ENCODE results near the gene SCN3A.
A peak's percentile ranks its signal among the peaks of the same experiment; 100 is the strongest.

Gene SCN3A

GRCh38 chr2:165109915-165110314 is 93.9 kb downstream of the SCN3A start:
- no peak for DNase-seq

DNA sequence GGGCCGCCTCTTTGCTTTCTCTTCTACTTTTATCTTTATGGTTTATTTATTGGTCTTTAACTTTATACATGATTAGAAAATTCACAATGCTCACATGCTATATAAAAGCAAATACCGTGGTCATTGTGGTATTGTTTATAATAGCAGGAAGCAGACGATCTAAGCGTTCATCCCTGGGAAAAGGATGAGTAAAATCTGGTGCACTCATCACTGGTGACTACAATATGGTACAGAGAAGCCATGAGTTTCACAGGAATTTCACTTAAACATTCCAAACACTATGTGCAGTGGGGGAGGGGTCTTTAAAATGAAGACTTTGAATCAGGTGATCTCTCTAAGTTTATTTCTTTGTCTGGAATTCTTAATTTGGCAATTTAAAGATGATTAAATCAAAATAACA is 97.9 kb downstream of the SCN3A start:
- no peak for DNase-seq

- DNase-seq, result no peak
Observed at GRCh38 chr2:165087933-165088901, 115.6 kb downstream of the SCN3A start.

- no peak for DNase-seq
Observed at GRCh38 chr2:165086337-165086736, 117.5 kb downstream of the SCN3A start.

GRCh38 chr2:165083326-165083725 is 120.5 kb downstream of the SCN3A start:
- no peak for DNase-seq

DNA sequence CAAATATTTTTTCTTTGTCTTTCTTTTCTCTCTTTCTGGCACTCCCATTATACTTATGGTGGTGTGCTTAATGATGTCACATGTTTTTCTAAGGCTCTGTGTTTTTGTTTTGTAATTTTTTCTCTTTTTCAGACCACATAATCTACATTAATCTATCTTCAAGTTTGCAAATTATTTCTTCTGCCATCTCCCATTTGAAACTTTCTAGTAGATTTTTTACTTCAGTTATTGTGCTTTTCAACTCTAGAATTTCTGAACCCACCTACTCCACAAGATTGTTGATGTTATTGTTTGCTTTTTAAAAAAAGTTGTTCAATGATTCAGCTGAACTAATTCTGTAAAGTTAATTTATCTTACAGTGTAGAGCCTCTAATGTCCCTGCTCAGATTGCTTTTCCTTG is 121.4 kb downstream of the SCN3A start:
- DNase-seq, result no peak

DNA sequence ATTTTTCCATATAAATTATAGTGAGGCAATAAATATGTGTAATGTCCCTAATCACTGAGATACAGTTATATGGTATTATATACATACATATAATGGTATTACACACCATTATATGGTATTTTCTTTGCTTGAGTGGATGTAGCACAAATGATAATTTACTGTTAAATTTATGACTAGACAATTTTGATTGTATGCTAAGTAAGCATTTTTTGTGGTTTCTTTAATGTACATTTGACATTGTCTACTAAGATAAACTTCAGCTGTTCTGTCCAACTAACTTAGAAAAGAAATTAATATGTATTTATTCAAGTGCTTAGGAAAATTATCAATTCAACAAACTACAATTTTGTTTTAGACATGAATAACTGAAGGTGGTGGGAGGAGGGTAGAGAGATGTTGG is 122.6 kb downstream of the SCN3A start:
- no peak for DNase-seq

DNA sequence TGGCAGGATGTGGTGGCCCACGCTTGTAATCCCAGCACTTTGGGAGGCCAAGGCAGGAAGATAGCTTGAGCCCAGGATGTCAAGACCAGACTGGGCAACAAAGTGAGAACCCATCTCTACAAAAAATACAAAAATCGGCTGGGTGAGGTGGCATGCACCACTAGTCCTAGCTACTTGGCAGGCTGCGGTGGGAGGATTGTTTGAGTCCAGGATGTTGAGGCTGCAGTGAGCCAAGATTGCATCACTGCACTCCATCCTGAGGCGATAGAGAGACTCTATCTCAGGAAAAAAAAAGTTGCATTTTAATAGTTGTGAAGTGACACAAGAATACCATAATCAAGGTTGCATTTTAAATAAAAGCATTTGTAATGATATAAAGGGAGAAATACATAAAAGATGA is 124.4 kb downstream of the SCN3A start:
- DNase-seq, result no peak

DNA sequence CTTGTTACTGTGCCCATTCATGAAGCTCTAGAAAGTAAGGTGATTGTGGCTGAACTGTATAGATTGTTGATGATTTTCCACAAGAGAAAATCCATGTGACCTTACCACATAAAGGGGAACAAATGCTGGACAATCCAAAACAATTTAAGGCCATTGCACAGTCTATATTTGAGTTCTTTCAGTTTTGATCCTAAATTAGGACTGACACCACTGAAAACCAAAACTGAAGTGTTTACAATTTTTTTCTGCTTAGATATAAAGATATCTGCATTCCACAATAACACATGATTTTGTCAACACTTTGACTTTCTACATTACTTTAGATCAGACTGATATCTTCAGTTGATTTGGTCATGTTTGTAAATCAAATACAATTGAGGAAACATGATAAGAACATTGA is 124.9 kb downstream of the SCN3A start:
- no peak for DNase-seq

DNA sequence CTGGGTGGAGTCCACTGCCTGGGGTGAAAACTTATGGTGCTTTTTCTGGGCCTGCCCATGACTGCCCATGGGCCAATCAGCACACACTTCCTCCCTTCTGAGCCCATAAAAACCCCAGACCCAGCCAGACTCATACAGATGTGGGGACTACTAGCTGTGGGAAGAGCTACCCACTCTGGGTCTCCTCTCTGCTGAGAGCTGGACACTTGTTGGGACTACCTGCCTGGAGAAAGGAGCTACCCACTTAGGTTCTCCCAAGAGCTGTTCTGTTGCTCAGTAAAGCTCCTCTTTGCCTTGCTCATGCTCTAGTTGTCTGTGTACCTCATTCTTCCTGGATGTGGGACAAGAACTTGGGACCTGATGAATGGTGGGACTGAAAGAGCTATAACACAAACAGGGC is 129.0 kb downstream of the SCN3A start:
- DNase-seq, result no peak

GRCh38 chr2:165074323-165074722 is 129.5 kb downstream of the SCN3A start:
- no peak for DNase-seq

DNA sequence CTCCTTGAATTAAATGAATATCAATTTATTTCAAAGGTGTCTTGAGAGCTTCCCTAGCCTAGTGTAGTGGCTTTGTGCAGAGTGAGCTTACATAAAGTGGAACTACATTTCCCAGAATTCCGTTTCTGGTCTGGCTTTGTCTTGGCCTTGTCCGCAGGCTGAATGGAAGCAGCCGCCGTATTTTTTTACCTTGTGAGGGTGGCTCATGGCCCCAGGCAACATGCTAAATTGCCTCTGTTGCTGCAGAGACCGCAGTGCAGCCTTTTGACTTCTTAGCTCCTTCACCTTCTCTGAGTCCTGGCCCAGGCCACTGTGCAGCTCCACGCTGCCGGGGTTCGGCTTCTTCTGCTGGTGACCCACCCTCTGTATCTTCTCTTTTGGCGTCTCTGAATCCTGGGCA is 133.8 kb downstream of the SCN3A start:
- no peak for DNase-seq

DNA sequence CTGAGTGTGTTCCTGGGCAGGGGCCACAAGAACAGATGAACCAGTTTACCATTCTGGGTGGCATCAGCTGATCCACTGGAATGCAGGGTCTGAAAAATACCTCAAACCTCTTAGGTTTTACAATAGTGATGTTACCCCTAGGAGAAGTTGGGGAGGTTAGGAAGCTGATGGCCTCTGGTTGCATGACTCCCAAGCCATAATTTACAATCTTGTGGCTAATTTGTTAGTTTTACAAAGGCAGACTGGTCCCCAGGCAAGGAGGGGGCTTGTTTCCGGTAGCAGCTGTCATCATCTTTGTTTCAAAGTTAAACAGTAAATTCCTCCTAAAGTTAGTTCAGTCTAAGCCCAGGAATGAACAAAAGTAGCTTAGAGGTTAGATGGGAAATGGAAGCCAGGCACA is 134.7 kb downstream of the SCN3A start:
- DNase-seq, result no peak

- DNase-seq, result no peak
Observed at GRCh38 chr2:165068487-165068757, 135.4 kb downstream of the SCN3A start.

GRCh38 chr2:165067643-165068486 is 136.0 kb downstream of the SCN3A start:
- DNase-seq, result peak; percentile 88

DNA sequence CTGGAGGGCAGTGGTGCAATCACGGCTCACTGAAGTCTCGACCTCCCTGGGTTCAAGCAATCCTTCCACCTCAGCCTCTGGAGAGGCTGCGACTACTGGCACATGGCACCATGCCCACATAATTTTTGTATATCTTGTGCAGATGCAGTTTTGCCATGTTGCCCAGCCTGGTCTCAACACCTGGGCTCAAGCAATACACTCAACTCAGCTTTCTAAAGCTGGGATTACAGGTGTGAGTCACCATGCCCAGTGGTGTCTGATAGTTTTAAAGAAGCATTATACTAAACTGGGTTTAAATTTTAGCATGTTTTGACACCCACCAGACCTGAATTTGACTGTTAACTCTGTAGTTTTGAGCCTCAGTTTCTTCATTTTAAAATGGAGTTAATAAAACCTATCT is 139.1 kb downstream of the SCN3A start:
- no peak for DNase-seq

DNA sequence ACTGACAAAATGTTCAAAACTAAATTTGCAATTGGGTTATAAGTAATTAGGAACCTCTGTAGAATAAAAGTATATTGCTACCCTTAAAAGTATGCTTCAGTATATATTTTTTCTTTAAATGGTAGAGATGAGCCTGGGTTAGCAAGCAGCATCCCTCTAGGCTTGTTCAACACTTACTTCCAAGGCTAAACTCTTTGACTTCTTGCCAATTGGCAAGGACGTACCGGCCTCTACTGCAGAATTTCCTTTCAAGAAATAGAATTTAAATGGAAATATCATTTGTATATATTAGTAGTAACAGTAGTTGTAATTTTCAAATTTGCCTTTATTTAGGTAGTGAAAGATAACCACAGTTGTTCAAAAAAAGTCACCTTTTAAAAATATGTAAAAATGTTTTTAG is 143.4 kb downstream of the SCN3A start:
- DNase-seq, result no peak

DNA sequence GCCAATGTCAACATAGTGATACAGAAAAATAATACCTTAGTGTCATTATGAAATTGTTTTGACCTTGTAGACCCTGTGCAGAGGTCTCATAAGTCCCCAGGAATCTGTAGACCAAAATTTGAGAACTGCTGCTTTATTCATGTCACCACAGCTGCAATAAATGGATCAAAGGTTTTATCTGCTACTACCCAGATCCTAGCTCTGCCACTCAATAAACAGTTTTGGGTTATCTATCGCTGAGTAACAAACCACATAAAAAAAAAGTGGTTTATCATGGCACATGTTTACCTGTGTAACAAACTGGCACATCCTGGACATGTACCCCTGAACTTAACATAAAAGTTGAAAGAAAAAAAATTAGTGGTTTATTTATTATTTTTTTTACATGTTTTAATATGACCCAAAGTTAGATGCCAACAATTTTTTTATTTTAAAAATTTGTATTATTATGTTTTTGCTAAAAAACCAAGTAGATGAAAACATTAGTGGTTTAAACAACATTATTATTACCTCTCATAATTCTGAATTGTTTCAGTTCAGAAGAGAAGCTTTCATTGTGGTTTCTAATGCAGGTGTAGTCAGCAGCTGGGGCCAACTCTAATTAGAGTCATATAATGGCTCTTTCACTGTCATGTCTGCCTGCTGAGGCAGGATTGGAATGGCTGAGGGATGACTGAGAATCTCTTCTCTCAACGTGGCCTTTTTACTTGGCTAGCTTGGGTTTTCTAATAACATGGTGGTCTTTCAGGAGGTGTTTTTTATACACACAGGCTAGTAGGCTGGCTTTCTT is 145.2 kb downstream of the SCN3A start:
- no peak for DNase-seq

DNA sequence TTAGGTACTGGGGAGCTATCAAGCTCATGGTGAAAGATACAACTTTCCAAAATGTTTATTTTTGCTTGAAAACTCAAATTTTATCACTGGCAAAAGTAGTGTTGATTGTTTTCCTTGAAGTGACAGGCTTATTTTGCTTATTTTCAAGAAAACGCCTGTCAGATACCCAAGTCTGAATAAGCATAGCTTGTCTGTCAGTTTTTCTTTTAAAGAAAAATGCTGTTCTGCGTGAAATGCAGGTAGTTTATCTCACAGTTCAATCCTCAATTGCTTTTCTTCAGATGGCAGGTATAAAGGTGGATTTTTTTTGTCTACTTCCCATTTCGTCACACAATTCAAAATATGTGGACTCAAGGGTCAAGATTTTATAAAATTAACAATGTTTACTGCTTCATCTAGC is 145.9 kb downstream of the SCN3A start:
- DNase-seq, result no peak

DNA sequence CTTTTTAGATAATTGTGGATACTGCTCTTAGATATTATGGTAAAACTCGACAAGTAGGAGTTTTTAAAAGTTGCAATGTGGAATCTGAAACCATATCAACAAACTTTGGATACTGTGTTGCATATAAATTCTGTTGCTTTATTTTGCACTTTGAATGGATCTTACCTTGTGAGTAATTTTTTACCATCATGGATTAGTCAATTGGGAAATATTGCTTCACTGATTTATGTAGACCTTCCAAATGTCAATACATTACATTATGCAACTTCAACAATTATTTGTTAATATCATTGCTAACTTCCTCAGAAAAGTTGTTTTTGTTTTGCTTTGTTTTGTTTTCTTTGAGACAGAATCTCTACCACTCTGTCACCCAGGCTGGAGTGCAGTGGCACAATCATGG is 146.5 kb downstream of the SCN3A start:
- no peak for DNase-seq

GRCh38 chr2:165056564-165056963 is 147.3 kb downstream of the SCN3A start:
- no peak for DNase-seq

DNA sequence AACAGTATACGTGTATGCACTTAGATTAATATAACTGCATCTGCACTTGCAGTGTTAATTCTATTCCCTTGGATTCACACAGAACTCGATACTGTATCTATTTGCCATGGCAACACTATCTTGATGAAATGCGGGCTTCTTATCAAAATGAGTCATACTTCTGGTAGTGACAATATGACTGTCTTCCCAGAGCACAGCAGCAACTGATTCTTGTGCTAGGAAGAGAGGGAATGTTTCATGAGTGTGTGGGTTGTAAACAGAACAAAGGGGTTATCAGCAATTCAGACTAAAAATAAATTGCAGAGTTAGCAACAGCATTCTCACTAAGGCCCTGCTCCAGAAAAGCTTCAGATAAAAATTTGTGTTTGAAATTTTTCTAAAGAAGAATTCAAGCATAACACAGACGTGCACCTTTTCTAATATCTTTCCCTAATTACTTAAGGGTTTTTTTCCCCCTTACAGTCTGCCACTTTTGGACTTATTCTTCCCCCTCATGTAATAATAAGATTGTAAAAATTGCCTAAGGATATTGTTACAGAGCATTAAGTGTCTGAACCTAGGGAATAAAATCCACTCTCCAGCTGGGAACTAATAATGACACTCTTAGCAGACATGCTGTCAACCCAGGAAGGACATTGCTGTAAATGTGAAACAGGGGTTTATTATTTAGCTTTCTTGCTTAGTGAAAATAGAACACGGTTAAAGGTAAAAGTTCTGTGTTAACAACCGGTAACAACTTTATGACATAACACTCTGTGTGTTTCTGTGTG is 148.6 kb downstream of the SCN3A start:
- no peak for DNase-seq

GRCh38 chr2:165054652-165055051 is 149.2 kb downstream of the SCN3A start:
- DNase-seq, result no peak
